GM19372 (cell line): ENCODE results near the gene PTGDR2.
A peak's percentile ranks its signal among the peaks of the same experiment; 100 is the strongest.
"Not testable (repeated sequence)": the region's sequence is repeated elsewhere in the genome, so short reads cannot be mapped to it uniquely, and the experiment has no call there.

ENCODE experiments used
- ATAC-seq: cut with Tn5 transposase; IDR thresholded peaks from one replicate; pipeline ENCODE4 v1.9.1; 2021; ENCODE audit warnings: mild to moderate bottlenecking, low read depth, moderate library complexity; ENCODE audit not compliant: unreplicated experiment

PTGDR2 gene

DNA sequence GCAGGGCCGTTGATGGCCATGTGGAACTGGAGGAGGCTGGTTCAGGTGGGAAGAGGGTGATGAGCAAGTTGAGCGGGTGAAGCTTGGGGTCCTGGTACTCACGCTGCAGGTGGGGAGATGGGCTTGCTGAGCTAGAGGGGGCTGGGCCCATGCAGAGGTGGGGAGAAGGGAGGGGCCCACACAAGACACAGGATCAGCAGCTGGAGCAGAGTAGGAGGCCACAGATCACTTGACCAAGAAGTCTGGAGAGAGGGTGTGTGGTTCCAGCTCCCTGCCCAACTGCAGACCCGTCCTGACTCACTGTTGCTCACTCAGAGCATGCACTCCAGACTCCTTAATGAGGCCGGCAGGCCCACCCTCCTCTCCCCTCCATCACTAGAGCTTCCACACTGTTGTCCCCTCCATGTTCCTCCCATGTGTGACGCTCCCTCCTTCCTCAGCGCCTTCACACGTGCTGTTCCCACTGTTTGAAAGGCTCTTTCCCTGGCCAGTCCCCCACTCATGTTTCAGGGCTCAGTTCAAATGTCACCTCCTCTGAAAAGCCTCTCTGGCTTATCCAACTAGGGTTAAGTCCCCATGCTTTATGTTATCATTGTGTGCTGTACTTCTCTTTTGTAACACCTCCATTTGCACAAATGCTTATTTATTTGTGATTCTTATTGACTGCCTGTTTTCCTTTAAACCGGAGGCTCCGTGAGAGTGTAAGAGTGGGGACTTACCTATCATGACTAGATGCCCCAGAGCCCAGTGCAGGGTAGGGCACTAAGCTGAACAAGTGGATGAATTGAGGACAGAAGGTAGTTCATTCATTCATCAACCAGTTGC lies 11.5 kb downstream of the PTGDR2 start:
- ATAC-seq: no peak

DNA sequence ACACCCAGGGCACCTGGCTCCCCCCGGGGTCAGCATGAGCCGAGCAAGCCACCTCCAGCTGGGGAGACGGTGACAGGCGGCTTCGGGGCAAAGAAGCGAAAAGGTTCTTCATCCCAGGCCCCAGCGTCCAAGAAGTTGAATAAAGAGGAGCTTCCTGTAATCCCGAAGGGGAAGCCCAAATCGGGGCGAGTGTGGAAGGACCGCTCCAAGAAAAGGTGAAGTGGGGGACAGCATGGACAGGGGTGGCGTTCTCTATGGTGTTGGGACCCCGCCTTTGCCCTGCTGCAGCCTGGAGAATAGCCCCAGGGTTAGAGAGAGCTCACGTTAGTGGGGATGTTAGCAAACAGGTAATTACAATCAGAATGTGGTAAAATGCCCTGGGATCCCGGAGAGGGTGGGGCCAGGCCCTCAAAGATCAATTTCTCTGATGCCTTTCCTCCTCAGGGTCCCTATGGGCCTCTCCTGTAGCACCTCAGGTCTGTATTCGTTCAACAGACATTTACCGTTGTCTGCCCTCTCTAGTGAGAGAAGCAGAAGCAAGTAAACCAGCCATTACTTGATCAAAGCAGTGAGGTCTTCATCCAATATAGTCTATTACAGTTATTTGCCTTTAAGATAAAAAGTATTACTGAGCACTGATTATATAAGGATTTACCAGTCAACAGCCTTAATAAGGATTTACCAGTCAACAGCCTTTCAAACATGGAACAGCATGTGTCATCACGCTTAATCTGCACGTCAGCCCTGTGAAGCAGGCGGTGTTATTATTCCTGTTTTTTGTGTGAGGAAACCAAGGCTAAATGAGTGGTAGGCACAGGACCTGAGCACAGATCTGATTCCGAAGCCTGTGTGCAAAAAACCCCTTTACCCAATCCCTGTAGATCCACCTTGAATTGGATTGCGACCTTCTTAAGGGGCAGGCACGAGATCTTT lies 12.8 kb downstream of the PTGDR2 start:
- no peak for ATAC-seq

DNA sequence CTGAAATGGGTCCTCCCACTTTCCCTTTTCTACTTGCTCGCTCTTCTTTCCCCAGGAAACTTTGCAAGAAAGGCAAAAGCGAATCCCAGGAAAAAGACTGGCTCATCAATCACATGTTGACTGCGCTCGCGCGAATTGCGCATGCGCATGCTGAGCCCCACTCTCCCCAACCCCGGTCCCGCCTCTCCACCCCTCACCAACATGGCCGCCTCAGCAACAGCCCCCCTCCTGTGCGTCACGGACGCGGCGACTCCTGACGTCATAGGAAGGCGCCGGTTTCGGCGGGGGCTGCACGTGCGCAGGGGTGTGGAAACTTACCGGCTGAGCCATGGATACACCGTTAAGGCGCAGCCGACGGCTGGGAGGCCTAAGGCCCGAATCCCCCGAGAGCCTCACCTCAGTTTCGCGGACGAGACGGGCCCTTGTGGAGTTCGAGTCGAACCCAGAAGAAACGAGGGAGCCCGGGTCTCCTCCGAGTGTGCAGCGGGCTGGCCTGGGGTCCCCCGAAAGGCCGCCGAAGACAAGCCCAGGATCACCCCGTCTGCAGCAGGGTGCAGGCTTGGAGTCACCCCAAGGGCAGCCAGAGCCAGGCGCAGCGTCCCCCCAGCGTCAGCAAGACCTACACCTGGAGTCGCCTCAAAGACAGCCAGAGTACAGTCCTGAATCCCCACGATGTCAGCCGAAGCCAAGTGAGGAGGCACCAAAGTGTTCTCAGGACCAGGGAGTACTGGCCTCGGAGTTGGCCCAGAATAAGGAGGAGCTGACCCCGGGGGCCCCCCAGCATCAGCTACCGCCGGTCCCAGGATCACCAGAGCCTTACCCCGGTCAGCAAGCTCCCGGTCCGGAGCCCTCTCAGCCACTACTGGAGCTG lies 13.7 kb downstream of the PTGDR2 start, which contains the start of gene CCDC86:
TSS of gene CCDC86 (plus strand) at position 317 of the 871 bp plus-strand sequence. CDS start at position 329, 12 bp downstream.
- peak; percentile 81 for ATAC-seq

DNA sequence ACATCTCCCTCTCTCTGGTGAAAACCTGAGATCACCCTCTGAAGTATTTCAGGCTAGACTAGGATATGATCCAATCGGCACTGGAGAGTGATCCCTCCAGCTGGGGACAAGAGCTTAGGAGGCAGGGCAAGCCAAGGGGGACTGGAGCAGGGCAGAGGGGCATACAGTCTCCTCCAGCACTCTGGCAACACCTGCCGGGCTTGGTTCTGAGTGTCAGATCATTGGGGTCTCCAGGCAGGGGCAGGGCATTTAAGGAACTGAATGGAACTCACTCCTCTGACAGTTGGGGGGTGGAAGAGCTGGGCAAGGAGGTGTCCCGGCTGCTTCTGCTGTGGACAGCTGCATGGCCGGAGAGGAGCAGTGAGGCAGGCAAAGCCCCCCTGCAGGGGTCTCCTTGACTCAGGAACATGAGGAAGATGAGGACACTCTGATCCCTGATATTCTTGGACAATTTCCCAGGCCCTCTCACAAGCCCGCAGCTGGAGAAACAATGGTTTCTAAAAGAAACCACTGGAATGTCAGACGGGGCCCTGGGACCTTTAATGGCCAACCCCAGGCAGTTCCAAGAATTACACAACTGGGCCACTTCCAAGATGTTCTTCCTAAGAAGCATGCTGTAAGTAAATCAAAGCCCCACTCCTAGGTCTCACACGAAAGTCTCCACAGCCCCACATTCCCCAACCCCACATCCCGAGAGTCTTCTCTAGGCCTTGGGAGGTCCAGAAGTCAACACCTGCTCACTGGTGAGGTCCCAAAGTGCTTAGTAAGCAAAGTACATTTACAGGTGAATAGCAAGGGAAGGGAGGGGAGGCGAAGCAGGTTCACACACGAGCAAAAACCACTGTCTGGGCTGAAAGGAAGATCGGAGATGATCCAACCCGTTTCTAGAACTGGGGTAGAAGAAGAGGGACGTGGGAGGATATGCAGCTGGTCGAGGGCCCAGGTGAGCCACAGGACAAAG lies 15.0 kb downstream of the PTGDR2 start:
- no peak for ATAC-seq

DNA sequence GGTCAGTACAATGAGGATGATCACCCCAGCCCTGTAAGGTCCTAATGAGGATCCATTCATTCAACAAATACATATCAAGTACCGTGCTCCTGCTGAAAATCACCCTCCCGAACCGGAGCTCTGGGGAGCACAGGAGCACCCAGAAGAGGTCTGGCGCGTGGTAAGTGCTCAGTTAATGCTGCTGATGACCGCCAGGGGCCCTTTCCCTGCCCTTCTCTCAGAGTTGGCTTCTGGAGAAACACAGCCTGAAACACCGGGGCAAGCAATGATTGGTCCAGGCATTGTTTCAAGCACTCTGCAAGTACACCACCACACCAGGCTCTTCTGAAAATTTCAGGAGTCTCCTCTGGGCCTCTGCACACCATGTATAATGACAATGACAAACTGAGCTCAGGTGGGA lies 17.6 kb downstream of the PTGDR2 start:
- no peak for ATAC-seq

DNA sequence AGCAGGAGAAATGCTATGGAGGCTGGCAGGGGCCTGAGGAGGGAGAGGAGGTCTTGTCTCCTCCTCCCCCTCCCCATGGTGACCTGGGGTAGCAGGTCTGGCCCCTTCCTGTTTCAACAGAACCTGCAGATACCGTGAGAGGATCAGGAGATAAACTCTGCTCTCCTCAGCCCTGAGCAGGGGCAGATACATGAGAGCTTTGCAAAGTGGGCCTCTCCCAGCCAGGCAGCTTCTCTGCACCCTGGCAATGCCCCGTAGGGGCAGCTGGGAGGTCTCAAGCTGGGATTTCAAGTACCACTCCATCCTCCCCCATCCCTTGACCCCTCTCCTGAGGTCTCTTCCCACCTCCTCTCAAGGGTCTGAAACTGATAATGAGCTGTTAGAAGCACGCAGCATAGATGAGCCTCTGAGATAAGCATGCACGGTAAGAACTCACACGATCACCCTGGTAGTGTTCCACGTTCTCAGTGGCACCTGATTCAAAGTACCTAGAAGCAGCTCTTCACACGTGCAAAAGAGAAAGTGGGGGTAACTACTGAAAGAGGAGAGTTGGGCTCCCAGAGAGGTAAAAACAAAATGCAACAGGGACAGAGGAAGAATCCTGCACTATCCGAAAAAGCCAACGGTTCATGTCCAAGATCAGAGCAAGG lies 18.8 kb downstream of the PTGDR2 start:
- ATAC-seq: no peak

DNA sequence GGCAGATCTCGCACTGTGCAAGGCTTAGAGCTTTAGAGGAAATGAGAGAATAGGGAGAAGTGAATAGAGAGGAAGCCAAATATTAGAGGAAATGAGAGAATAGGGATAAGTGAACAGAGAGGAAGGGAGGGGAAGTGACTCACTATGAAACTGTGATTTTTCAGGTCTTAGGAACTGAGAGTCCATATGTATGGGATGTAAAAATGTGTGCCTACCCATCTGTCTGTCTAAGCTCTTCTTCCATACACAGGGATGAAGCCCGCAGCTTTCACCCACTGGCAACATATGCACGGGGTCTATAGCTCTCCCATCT lies 20.3 kb downstream of the PTGDR2 start:
- ATAC-seq: no peak

DNA sequence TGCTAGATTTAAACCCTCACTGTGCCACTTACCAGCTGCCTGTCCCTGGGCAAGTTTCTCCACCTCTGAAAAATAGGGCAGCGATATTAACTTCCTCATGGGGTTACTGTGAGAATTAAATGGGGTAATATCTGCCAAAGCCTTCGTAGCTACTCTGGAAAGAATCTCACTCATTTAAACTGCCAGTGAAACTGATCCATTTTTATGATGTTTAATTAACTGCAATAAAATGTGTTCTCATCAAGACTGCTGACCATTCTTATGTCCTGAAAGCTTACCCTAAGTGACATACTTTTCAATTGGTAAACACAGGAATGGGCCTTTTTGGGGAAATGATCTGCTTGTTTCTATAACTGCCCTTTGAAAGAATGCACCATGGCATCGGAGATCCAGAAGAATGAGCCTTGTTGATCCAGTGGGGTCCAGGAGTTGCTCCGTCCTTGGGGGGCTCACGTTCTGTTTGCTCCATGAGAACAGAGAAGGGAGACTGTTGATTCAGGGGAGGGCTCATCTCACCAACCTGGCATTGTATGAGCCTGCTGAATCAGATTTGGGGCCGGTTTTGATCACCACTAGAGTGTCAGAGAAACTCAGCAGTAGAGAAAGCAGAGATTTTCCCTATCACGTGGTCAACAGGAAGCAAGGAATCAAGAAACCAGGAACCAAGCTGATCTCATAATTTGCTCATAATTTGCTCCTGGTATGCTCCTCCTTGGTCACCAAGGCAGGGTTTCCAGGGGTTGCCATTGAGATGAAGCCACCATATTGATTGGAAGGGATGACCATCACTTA lies 20.8 kb downstream of the PTGDR2 start:
- ATAC-seq: no peak

DNA sequence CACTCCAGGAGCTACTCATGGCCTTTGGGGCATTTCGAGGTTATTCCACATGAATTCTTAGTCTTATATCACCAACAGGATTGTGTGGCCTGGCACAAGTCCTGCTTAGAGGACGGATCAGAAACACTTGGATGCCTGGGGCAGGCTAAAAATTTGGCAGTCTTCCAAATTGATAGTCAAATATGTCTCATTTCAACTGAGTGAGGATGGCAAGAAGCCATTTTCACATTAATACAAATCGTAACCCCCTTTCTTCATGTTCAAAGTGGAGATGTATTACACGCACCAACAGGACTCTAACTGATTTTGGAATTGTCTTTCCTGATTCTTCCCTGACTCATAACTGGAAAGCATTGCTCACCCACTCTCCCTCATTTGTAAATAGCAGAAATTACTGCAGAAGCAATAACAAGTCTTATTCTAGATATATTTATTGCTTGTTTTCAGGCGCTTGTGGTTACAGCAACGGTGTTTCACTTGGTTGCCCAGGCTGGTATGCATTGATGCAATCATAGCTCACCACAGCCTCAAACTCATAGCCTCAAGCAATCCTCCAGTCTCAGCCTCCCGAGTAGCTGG lies 24.2 kb downstream of the PTGDR2 start:
- ATAC-seq: no peak

DNA sequence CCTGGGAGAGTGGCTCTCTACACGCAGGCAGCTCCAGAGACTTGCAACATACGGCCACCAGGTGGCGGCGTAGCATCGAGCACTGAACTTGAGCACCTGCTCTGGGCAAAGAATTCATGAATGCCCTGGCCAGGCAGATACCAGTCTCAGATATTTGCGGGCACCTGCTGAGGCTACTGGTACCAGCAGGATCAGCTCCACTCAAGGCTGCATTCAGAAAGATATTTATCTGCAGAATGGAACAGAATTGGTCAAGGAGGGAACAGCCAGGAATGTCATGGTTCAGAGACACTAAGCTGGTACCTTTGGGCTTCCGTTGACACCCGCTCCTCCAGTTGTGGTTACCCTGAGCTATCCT lies 24.6 kb downstream of the PTGDR2 start:
- no peak for ATAC-seq

DNA sequence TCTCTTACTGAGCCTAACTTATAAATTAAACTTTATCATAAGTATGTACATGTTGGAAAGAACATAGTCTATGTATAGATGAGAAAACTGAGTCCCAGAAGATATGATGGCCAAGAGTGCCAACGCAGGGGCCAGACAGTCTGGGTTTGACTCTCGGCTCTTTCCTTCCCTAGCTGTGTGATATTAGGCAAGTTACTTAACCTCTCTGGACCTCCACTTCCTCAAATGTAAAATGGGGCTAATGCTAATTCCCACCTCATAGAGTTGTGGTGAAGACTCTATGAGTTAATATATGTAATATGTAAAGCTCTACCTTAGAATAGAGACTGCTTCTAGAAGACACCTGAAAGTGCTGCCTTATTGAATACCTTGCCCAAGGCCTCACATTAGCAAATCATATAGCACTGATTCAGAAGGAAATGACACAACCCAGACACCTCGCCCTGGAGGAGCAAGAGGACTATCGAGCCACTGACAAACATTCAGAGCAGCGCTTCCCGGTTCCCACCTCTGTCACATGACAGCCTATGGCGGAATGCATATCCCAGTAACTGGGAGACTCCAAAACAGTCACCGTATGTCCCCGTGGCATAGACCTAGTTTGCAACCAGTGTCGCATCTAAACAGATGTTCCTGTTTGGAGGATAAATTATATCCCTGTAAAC lies 25.1 kb downstream of the PTGDR2 start:
- no peak for ATAC-seq

DNA sequence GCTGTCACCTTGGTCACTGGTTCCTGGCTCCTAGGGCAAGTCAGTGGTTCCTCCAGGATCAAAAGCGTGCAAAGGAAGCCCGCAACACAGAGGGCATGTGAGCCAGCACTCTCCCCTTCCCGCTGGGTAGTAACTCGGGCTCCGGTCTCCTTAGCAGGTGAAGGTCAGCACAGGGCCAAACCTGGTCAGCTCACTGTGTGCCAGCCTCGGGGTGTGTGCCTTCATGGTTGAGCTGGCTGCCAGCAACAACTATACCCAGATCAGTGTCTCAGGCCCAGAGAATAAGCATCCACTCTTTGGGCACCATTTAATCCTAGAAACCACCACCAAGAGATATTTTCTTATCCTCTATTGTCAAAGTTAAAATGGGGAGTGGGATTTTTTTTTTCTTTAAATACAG lies 30.0 kb downstream of the PTGDR2 start:
- no peak for ATAC-seq

DNA sequence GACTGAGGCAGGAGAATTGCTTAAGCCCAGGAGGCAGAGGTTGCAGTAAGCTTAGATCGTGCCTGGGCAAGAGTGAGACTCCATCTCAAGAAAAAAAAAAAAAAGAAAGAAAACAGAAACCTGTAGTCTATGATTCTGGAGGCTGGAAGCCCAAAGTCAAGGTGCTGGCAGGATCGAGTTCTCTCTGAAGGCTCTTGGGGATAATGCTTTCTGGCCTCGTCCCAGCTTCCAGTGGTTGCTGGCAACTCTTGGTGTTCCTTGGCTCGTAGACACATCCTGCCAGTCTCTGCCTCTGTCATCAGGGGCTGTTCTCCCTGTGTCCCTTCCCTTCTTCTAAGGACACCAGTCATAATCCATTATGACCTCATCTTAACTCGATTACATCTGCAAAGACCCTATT lies 30.6 kb downstream of the PTGDR2 start:
- no peak for ATAC-seq

DNA sequence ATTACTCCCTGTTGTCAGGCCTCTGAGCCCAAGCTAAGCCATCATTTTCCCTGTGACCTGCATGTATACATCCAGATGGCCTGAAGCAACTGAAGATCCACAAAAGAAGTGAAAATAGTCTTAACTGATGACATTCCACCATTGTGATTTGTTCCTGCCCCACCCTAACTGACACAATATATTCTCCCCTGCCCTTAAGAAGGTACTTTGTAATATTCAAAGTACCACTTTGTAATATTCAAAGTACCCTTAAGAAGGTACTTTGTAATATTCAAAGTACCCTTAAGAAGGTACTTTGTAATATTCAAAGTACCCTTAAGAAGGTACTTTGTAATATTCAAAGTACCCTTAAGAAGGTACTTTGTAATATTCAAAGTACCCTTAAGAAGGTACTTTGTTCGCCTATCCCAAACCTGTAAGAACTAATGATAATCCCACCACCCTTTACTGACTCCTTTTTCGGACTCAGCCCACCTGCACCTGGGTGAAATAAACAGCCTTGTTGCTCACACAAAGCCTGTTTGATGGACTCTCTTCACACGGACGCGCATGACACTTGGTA lies 31.9 kb downstream of the PTGDR2 start:
- not testable (repeated sequence) for ATAC-seq

DNA sequence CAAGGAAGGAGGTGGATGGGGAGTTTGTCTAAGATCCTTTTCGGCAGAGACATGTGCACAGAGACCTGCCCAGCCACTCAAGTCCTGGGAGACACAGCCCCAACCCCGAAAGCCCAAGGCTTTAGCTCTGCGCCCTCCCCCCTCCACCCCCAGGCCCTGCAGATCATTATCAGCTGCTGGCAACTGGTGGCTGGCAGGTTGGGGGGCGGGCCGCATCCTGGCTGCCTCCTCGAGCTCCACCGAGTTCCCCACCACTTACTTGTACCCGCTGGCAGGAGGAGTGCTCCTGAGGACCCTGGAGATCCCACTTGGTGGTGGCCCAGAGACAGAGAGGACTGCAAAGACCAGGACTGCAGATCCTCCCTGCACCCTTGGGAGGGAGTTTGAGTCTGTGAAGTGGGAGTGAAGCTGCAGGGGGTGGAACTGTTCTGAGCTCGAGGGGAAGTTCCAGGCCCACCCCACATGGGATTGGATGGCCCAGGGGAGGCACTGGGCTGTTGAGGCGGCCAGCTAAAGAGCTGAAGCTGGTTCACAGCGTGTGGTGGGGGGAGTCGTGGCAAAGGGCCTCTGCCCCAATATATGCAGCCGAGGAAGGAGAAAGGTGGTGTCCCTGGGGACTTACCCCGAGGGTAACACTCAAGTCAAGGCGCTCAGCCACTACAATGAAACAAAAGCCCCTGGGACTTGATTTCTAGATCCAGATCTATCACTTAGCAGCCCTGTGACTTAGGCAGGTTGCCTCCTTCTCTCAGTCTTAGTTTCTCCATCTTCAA lies 33.7 kb downstream of the PTGDR2 start:
- ATAC-seq: no peak

DNA sequence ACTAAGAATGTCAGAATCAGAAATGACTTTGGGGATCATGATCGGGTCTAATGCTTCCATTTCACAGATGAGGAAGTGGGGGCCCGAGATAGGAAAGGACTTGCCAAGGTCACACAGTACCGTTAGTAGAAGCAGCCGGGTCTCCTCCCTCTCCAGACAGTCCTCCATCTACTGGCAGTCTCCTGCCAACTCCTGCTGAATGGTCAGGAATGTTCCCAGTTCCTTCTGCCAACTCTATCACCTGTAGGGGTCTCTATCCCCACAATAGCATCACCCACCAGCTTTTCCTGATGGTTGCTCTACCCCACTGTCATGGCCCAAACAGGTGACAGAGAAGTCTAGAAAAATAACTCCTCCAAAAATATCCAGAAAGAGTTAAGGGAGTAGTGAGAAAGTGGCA lies 37.7 kb downstream of the PTGDR2 start:
- ATAC-seq: no peak
